ENCODE results near the gene PTPRT.

The PTPRT gene

GRCh38 chr20:42346189-42347170 is 843.2 kb downstream of the PTPRT start:
- no peak overlapping the region for H3K4me3 ChIP-seq (ENCODE audit: low read length)
- no peak for DNase-seq (ENCODE audit: low read depth, low spot score)

- no peak for DNase-seq (ENCODE audit: low read depth, low spot score)
- no peak overlapping the region for H3K4me3 ChIP-seq (ENCODE audit: low read length)
Observed at GRCh38 chr20:42341654-42342053, 848.1 kb downstream of the PTPRT start.

GRCh38 chr20:42340368-42340767 is 849.3 kb downstream of the PTPRT start:
- DNase-seq (ENCODE audit: low read depth, low spot score), result no peak
- no peak overlapping the region for H3K4me3 ChIP-seq (ENCODE audit: low read length)

- no peak for DNase-seq (ENCODE audit: low read depth, low spot score)
- H3K4me3 ChIP-seq (ENCODE audit: low read length), result no peak overlapping the region
Observed at GRCh38 chr20:42338294-42339201, 851.2 kb downstream of the PTPRT start.

- no peak for DNase-seq (ENCODE audit: low read depth, low spot score)
- H3K4me3 ChIP-seq (ENCODE audit: low read length), result no peak overlapping the region
Observed at GRCh38 chr20:42336576-42336975, 853.1 kb downstream of the PTPRT start.

GRCh38 chr20:42319252-42320013 is 870.3 kb downstream of the PTPRT start:
- H3K4me3 ChIP-seq (ENCODE audit: low read length), result no peak overlapping the region
- DNase-seq (ENCODE audit: low read depth, low spot score), result no peak

- DNase-seq (ENCODE audit: low read depth, low spot score), result no peak
- H3K4me3 ChIP-seq (ENCODE audit: low read length), result no peak overlapping the region
Observed at GRCh38 chr20:42313704-42314103, 876.0 kb downstream of the PTPRT start.

- no peak for DNase-seq (ENCODE audit: low read depth, low spot score)
Observed at GRCh38 chr20:42309050-42309449, 880.7 kb downstream of the PTPRT start.

GRCh38 chr20:42308171-42308570 is 881.5 kb downstream of the PTPRT start:
- DNase-seq (ENCODE audit: low read depth, low spot score), result no peak
- H3K4me3 ChIP-seq (ENCODE audit: low read length), result no peak overlapping the region

More at GRCh38 chr20:42309050-42309449, 880.7 kb downstream of the PTPRT start:
- H3K4me3 ChIP-seq (ENCODE audit: low read length), result no peak overlapping the region

- DNase-seq (ENCODE audit: low read depth, low spot score), result no peak
Observed at GRCh38 chr20:42295592-42295991, 894.1 kb downstream of the PTPRT start.

GRCh38 chr20:42294976-42295375 is 894.7 kb downstream of the PTPRT start:
- DNase-seq (ENCODE audit: low read depth, low spot score), result no peak
- no peak overlapping the region for H3K4me3 ChIP-seq (ENCODE audit: low read length)

More at GRCh38 chr20:42295592-42295991, 894.1 kb downstream of the PTPRT start:
- H3K4me3 ChIP-seq (ENCODE audit: low read length), result no peak overlapping the region

- DNase-seq (ENCODE audit: low read depth, low spot score), result no peak
- H3K4me3 ChIP-seq (ENCODE audit: low read length), result no peak overlapping the region
Observed at GRCh38 chr20:42281801-42282200, 907.9 kb downstream of the PTPRT start.

- H3K4me3 ChIP-seq (ENCODE audit: low read length), result no peak overlapping the region
- DNase-seq (ENCODE audit: low read depth, low spot score), result no peak
Observed at GRCh38 chr20:42276718-42277602, 912.7 kb downstream of the PTPRT start.

- DNase-seq (ENCODE audit: low read depth, low spot score), result no peak
- H3K4me3 ChIP-seq (ENCODE audit: low read length), result no peak overlapping the region
Observed at GRCh38 chr20:42274986-42275385, 914.7 kb downstream of the PTPRT start.

GRCh38 chr20:42272516-42272915 is 917.2 kb downstream of the PTPRT start:
- H3K4me3 ChIP-seq (ENCODE audit: low read length), result no peak overlapping the region
- DNase-seq (ENCODE audit: low read depth, low spot score), result no peak

GRCh38 chr20:42270539-42270938 is 919.2 kb downstream of the PTPRT start:
- DNase-seq (ENCODE audit: low read depth, low spot score), result no peak
- H3K4me3 ChIP-seq (ENCODE audit: low read length), result no peak overlapping the region

- DNase-seq (ENCODE audit: low read depth, low spot score), result no peak
Observed at GRCh38 chr20:42267793-42268384, 921.8 kb downstream of the PTPRT start.

GRCh38 chr20:42261766-42262270 is 927.9 kb downstream of the PTPRT start:
- no peak for DNase-seq (ENCODE audit: low read depth, low spot score)
- H3K4me3 ChIP-seq (ENCODE audit: low read length), result no peak overlapping the region

More at GRCh38 chr20:42267793-42268384, 921.8 kb downstream of the PTPRT start:
- no peak overlapping the region for H3K4me3 ChIP-seq (ENCODE audit: low read length)

Measured in Jurkat, Clone E6-1 (cell line).